Heart right ventricle (tissue), 16 donors: ENCODE measurements around the gene TSEN2. TPM values are rescaled to one million over a fixed set of nuclear protein-coding genes. Genes with fewer than 3 reads are reported as not detected.
"Not testable (repeated sequence)": the region's sequence is repeated elsewhere in the genome, so short reads cannot be mapped to it uniquely, and the experiment has no call there.

Source experiments
- ATAC-seq, 8 donors: fragments of 200-7000 bp; cut with Tn5 transposase; one replicate each; pipeline ENCODE4 v1.9.1; 2020; ENCODE audit warnings: mild to moderate bottlenecking in 8 of 8, moderate library complexity in 8 of 8, moderate number of reproducible peaks in 1 of 8
- DNase-seq, 2 donors: peaks; one replicate each; pipeline ENCODE4 v3.0.0-alpha.2; 2020
- H3K27ac ChIP-seq, 10 donors: fragments of 200-600 bp; sonication (generic) in 2 of 10; one replicate each; pipeline versions ENCODE4 v1.5.0 to v1.8.0; 2020 to 2022; ENCODE audit warnings: mild to moderate bottlenecking in 3 of 10
- H3K27me3 ChIP-seq, 7 donors: fragments of 200-600 bp; one replicate each; pipeline ENCODE4 v1.8.0; 2021 to 2022; ENCODE audit warnings: mild to moderate bottlenecking in 2 of 7
- H3K36me3 ChIP-seq, 9 donors: fragments of 200-600 bp; sonication (generic) in 1 of 9; one replicate each; pipeline versions ENCODE4 v1.5.0 to v1.8.0; 2020 to 2022; ENCODE audit warnings: mild to moderate bottlenecking in 2 of 9
- H3K4me1 ChIP-seq, 9 donors: fragments of 200-600 bp; sonication (generic) in 1 of 9; one replicate each; pipeline versions ENCODE4 v1.5.0 to v1.8.0; 2020 to 2022; ENCODE audit warnings: mild to moderate bottlenecking in 4 of 9
- H3K4me3 ChIP-seq, 10 donors: fragments of 200-600 bp; sonication (generic) in 2 of 10; one replicate each; pipeline versions ENCODE4 v1.5.0 to v1.8.0; 2020 to 2022; ENCODE audit warnings: mild to moderate bottlenecking in 7 of 10, moderate library complexity in 2 of 10
- H3K9me3 ChIP-seq, 11 donors: fragments of 200-600 bp in 10 of 11; sonication (generic) in 2 of 11; one replicate each; pipeline versions ENCODE4 v1.5.0 to v1.8.0; 2013 to 2022; ENCODE audit warnings: mild to moderate bottlenecking in 2 of 11, control low read depth in 1 of 11, moderate library complexity in 1 of 11
- CTCF ChIP-seq, 9 donors: fragments of 200-600 bp; sonication (generic) in 2 of 9; IDR thresholded peaks; one replicate each; pipeline versions ENCODE4 v1.5.0 to v1.8.0; 2021 to 2022; ENCODE audit warnings: antibody characterized with exemption in 9 of 9, mild to moderate bottlenecking in 5 of 9, moderate library complexity in 1 of 9
- WGBS, 2 donors: extraction: QIAGEN DNeasy Blood & Tissue Kit; methylation state at CpG; one replicate each; pipeline ENCODE4 v1.1.7; 2013; ENCODE audit warnings: inconsistent platforms in 1 of 2; 5-methylcytosine and 5-hydroxymethylcytosine counted together
- intact Hi-C, 10 donors: fragments of 100-400 bp; cut with DNase I; formaldehyde crosslinking; loops; one replicate each; pipeline versions ENCODE4 v1.11.1 to v1.14.2; 2022
- polyA plus RNA-seq, 2 donors: library from polyadenylated mRNA; stranded (reverse); fragments of 200-250 nt; gene quantifications; one replicate each; pipeline ENCODE4 v1.2.3, GENCODE V29; 2013
- total RNA-seq, 10 donors: library from RNA; stranded (reverse); fragmentation: NEBNext Ultra II Directional in 3 of 10; extraction: Animal tissue kit (Norgen Biotek cat#: 25700) in 3 of 10; gene quantifications; one replicate each; pipeline versions ENCODE4 v1.2.1 to v1.2.4, GENCODE V29; 2021 to 2023
- donor health status: Arrhythmogenic right ventricular cardiomyopathy.
- donor health status: ischemic (EF 13 %, LVEDD 7.1; RV severe dilation, severe dysfunction).
- donor health status: healthy with polysubstance abuse.
- donor health status: DM: no; HTN: yes; CAD: no.
- donor health status: DM: no; HTN: no; CAD: no.
- donor health status: ischemic (EF 25% LVEDD 6.9; RV normal size, moderate dysfunction).
- donor health status: ischemic (EF 25% LVEDD 5.7; RV mildly dilated, moderate dysfunction).
- donor health status: healthy.
- donor health status: DM: yes; HTN: yes; CAD: no.
- donor health status: Ischemic cardiomyopathy.
- donor health status: ischemic (EF 35%, LVEDD 5.7; RV mildly dilated, moderate dysfunction).
- donor health status: nonischemic (EF 11% LVEDD 7.7; RV severe dilation, severe dysfunction).
- donor health status: DM: yes; HTN: yes; CAD: no.
- donor health status: PGD.
- donor health status: ischemic (EF 29% LVEDD 5.4; RV normal size, mild dysfunction).
- donor health status: nonischemic (EF 23%, LVEDD 6.1; RV moderate dilation, normal function).

The TSEN2 gene
- total and polyA plus RNA-seq, 12 donors, result 15.7 to 33.7 (median 19.8) TPM

- 89 to 90% methylated on average over 7 of the region's 7 CpGs for WGBS, 2 donors
- Histone ChIP-seq H3K27ac (no peak overlapping the region), H3K27me3 (no peaks in the 10 kb centered on the region), H3K4me3 (no peak overlapping the region), H3K9me3 (peaks cover 0 to 8% (median 0%) of the 10 kb centered on the region in 11 donors), H3K4me1 (peaks cover 0 to 5% (median 0%) of the 10 kb centered on the region in 9 donors), H3K36me3 (no peaks in the 10 kb centered on the region)
- intact Hi-C loops, result no loop called here
- TF ChIP-seq CTCF (IDR thresholded peaks at IDR 0.05), result no peak
- DNase-seq (no peak), ATAC-seq (no peak)
Measured at GRCh38 chr3:12455740-12456139, 28.5 kb upstream of the TSEN2 start.

- intact Hi-C loops, result no loop called here
- 83 to 84% methylated on average over 3 of the region's 3 CpGs for WGBS, 2 donors
- Histone ChIP-seq H3K27me3 (no peaks in the 10 kb centered on the region), H3K36me3 (no peaks in the 10 kb centered on the region), H3K9me3 (peaks cover 0 to 4% (median 0%) of the 10 kb centered on the region in 11 donors), H3K4me1 (peaks cover 0 to 5% (median 0%) of the 10 kb centered on the region in 9 donors), H3K27ac (no peak overlapping the region), H3K4me3 (no peak overlapping the region)
- ATAC-seq (no peak), DNase-seq (no peak)
- no peak for TF ChIP-seq CTCF (IDR thresholded peaks at IDR 0.05)
Measured at GRCh38 chr3:12456441-12456840, 27.8 kb upstream of the TSEN2 start.

- H3K27ac ChIP-seq, H3K9me3 ChIP-seq, H3K4me3 ChIP-seq, ATAC-seq, H3K36me3 ChIP-seq, H3K27me3 ChIP-seq, DNase-seq, intact Hi-C loops: not testable (repeated sequence)
- H3K4me1 ChIP-seq, result peaks cover 0 to 13% (median 5%) of the 10 kb centered on the region in 9 donors
- 87 to 89% methylated on average over 4 of the region's 4 CpGs for WGBS, 2 donors
Measured at GRCh38 chr3:12457380-12457779, 26.9 kb upstream of the TSEN2 start.

- Histone ChIP-seq H3K4me3 (no peak overlapping the region), H3K36me3 (no peaks in the 10 kb centered on the region), H3K9me3 (no peaks in the 10 kb centered on the region), H3K4me1 (peaks cover 0 to 19% (median 11%) of the 10 kb centered on the region in 9 donors), H3K27me3 (no peaks in the 10 kb centered on the region), H3K27ac (no peak overlapping the region)
- DNase-seq (no peak), ATAC-seq (peak in 1 of 8 donors; percentile 40)
- intact Hi-C loops, result no loop called here
- TF ChIP-seq CTCF (IDR thresholded peaks at IDR 0.05), result peak in 1 of 9 donors; percentile 24
- WGBS, 2 donors, result 80 to 81% methylated on average over 8 of the region's 8 CpGs
Measured at GRCh38 chr3:12458901-12459300, 25.4 kb upstream of the TSEN2 start.

GRCh38 chr3:12460127-12460526, 24.2 kb upstream of the TSEN2 start:
- 75 to 80% methylated on average over 3 of the region's 3 CpGs for WGBS, 2 donors
- no peaks in the 10 kb centered on the region for H3K36me3 ChIP-seq
- H3K27me3 ChIP-seq, result no peaks in the 10 kb centered on the region
- peaks cover 0 to 19% (median 11%) of the 10 kb centered on the region in 9 donors for H3K4me1 ChIP-seq
- H3K4me3 ChIP-seq, result no peak overlapping the region
- intact Hi-C loops, result loop anchor here in 1 of 10 donors (5.0 kb wide), 1 partner anchor 173 kb away; the partner anchor contains the start of gene PPARG
- H3K9me3 ChIP-seq, result no peaks in the 10 kb centered on the region
- H3K27ac ChIP-seq, result no peak overlapping the region
- DNase-seq (no peak), ATAC-seq (no peak)
- TF ChIP-seq CTCF (IDR thresholded peaks at IDR 0.05), result no peak
